Measurements from ENCODE around the gene CDK13.
A peak's percentile ranks its signal among the peaks of the same experiment; 100 is the strongest.

CDK13 gene

GRCh38 chr7:39950473-39951225 lies 593 bp downstream of the CDK13 start:
- peak; percentile 61 for DNase-seq

- DNase-seq, result peak; percentile 63
These were observed 1.5 kb downstream of the CDK13 start for GRCh38 chr7:39951226-39952194.

GRCh38 chr7:39952374-39952773 lies 2.3 kb downstream of the CDK13 start:
- no peak for DNase-seq

GRCh38 chr7:39952803-39953202 lies 2.7 kb downstream of the CDK13 start:
- DNase-seq, result no peak

GRCh38 chr7:39954694-39955093 lies 4.6 kb downstream of the CDK13 start:
- no peak for DNase-seq

GRCh38 chr7:39958038-39958437 lies 8.0 kb downstream of the CDK13 start:
- DNase-seq, result no peak

- DNase-seq, result no peak
These were observed 17.5 kb downstream of the CDK13 start for GRCh38 chr7:39967406-39968161.

GRCh38 chr7:39969431-39969830 lies 19.4 kb downstream of the CDK13 start:
- DNase-seq, result no peak

GRCh38 chr7:39971924-39972323 lies 21.9 kb downstream of the CDK13 start:
- DNase-seq, result no peak

- DNase-seq, result no peak
These were observed 23.7 kb downstream of the CDK13 start for GRCh38 chr7:39973801-39974200.

GRCh38 chr7:39978230-39978934 lies 28.3 kb downstream of the CDK13 start:
- DNase-seq, result no peak

GRCh38 chr7:39979406-39980073 lies 29.5 kb downstream of the CDK13 start:
- no peak for DNase-seq

GRCh38 chr7:39985398-39985918 lies 35.4 kb downstream of the CDK13 start:
- no peak for DNase-seq

GRCh38 chr7:39987641-39988347 lies 37.7 kb downstream of the CDK13 start:
- DNase-seq, result no peak

- no peak for DNase-seq
These were observed 50.8 kb downstream of the CDK13 start for GRCh38 chr7:40000734-40001315.

- DNase-seq, result no peak
These were observed 51.6 kb downstream of the CDK13 start for GRCh38 chr7:40001649-40002048.

- no peak for DNase-seq
These were observed 53.5 kb downstream of the CDK13 start for GRCh38 chr7:40003597-40003996.

GRCh38 chr7:40008223-40008815 lies 58.3 kb downstream of the CDK13 start:
- DNase-seq, result no peak

GRCh38 chr7:40009301-40009700 lies 59.2 kb downstream of the CDK13 start:
- DNase-seq, result no peak

- DNase-seq, result no peak
These were observed 64.3 kb downstream of the CDK13 start for GRCh38 chr7:40014376-40014775.

All from right hindlimb (tissue), 1 donor.